Activated T-helper 1 cell treated with anti-CD3 and anti-CD28 coated beads, Interleukin-2, amount 50 U/mL, for 16 hours (primary cell): ENCODE results near the gene UBXN6.

Experiments used
- DNase-seq, 2 donors: peaks; one replicate each; pipeline ENCODE4 v3.0.0-alpha.2; 2020; ENCODE audit warnings: low read depth in 1 of 2, low spot score in 1 of 2

Gene UBXN6

GRCh38 chr19:4493929-4494690 is 36.5 kb upstream of the UBXN6 start:
- no peak for DNase-seq

- no peak for DNase-seq
These were observed 35.7 kb upstream of the UBXN6 start for GRCh38 chr19:4493104-4493928.

GRCh38 chr19:4492337-4493103 is 34.9 kb upstream of the UBXN6 start:
- no peak for DNase-seq

- DNase-seq: no peak
These were observed 33.9 kb upstream of the UBXN6 start for GRCh38 chr19:4491446-4491845.

GRCh38 chr19:4488496-4488895 is 30.9 kb upstream of the UBXN6 start:
- no peak for DNase-seq

- no peak for DNase-seq
These were observed 30.0 kb upstream of the UBXN6 start for GRCh38 chr19:4487572-4487971.

GRCh38 chr19:4483385-4483784 is 25.8 kb upstream of the UBXN6 start:
- no peak for DNase-seq

- DNase-seq: no peak
These were observed 25.2 kb upstream of the UBXN6 start for GRCh38 chr19:4482721-4483364.

GRCh38 chr19:4477034-4477801 is 19.6 kb upstream of the UBXN6 start:
- no peak for DNase-seq

GRCh38 chr19:4474514-4475022 is 17.0 kb upstream of the UBXN6 start:
- DNase-seq: no peak

- DNase-seq: no peak
These were observed 16.3 kb upstream of the UBXN6 start for GRCh38 chr19:4473763-4474513.

- no peak for DNase-seq
These were observed 15.6 kb upstream of the UBXN6 start for GRCh38 chr19:4473011-4473762.

- DNase-seq: no peak
These were observed 14.8 kb upstream of the UBXN6 start, which contains the start of gene HDGFL2 for GRCh38 chr19:4472174-4472974. Gene HDGFL2 (plus strand): TSS chr19:4472297. CDS start chr19:4472351, 54 bp downstream.

- DNase-seq: peak; percentile 92 to 95
These were observed 14.0 kb upstream of the UBXN6 start for GRCh38 chr19:4471403-4472173.

GRCh38 chr19:4467835-4468234 is 10.2 kb upstream of the UBXN6 start:
- DNase-seq: no peak

GRCh38 chr19:4464815-4465581 is 7.4 kb upstream of the UBXN6 start:
- DNase-seq: no peak
